ENCODE measurements around the gene MYO18A.

Gene MYO18A

GRCh38 chr17:29045734-29046472 is 134.3 kb downstream of the MYO18A start:
- DNase-seq = no peak

- DNase-seq = no peak
Observed at GRCh38 chr17:29045026-29045425, 135.2 kb downstream of the MYO18A start.

- no peak for DNase-seq
Observed at GRCh38 chr17:29043539-29044145, 136.6 kb downstream of the MYO18A start.

- DNase-seq = no peak
Observed at GRCh38 chr17:29042679-29043538, 137.3 kb downstream of the MYO18A start, which contains the start of gene PIPOX. PIPOX (plus strand) TSS chr17:29043141; CDS start chr17:29043226, 85 bp downstream.

- DNase-seq = no peak
Observed at GRCh38 chr17:29042026-29042678, 138.0 kb downstream of the MYO18A start.

GRCh38 chr17:29041571-29041970 is 138.6 kb downstream of the MYO18A start:
- DNase-seq = no peak

GRCh38 chr17:29041091-29041490 is 139.1 kb downstream of the MYO18A start:
- DNase-seq = no peak

- DNase-seq = no peak
Observed at GRCh38 chr17:29039764-29040598, 140.2 kb downstream of the MYO18A start.

GRCh38 chr17:29038085-29038795 is 142.0 kb downstream of the MYO18A start:
- no peak for DNase-seq

- no peak for DNase-seq
Observed at GRCh38 chr17:29037739-29038084, 142.5 kb downstream of the MYO18A start.

GRCh38 chr17:29036584-29036983 is 143.6 kb downstream of the MYO18A start:
- DNase-seq = no peak

GRCh38 chr17:29034510-29034909 is 145.7 kb downstream of the MYO18A start:
- no peak for DNase-seq

GRCh38 chr17:29032857-29033197 is 147.4 kb downstream of the MYO18A start:
- DNase-seq = no peak

GRCh38 chr17:29032013-29032856 is 148.0 kb downstream of the MYO18A start:
- DNase-seq = no peak

GRCh38 chr17:29031488-29031887 is 148.7 kb downstream of the MYO18A start:
- no peak for DNase-seq

- no peak for DNase-seq
Observed at GRCh38 chr17:29024316-29024952, 155.8 kb downstream of the MYO18A start.

GRCh38 chr17:29022074-29022473 is 158.1 kb downstream of the MYO18A start:
- DNase-seq = no peak

- DNase-seq = no peak
Observed at GRCh38 chr17:29021226-29021625, 159.0 kb downstream of the MYO18A start.
